HL-60 (cell line): ENCODE data around the gene SEC22C.

Experiments used
- CTCF ChIP-seq: IDR thresholded peaks from one replicate; pipeline ENCODE4 v1.5.1; 2011; ENCODE audit warnings: low read length, control low read depth, inconsistent platforms; ENCODE audit not compliant: insufficient read depth
- GABPA ChIP-seq: IDR thresholded peaks from 2 replicates; pipeline ENCODE4 v1.6.1; 2012; ENCODE audit warnings: low read depth
- POLR2AphosphoS5 ChIP-seq: IDR thresholded peaks from 2 replicates; pipeline ENCODE4 v1.6.1; 2012; ENCODE audit warnings: low read depth

- no peak for TF ChIP-seq CTCF
- TF ChIP-seq POLR2AphosphoS5: no peak
- TF ChIP-seq GABPA: no peak
These were observed 23.9 kb downstream of the SEC22C start for GRCh38 chr3:42557854-42558253.
